Left forelimb (tissue), 1 donor: Measurements from ENCODE around the gene SERPINE2.

Source experiments
- DNase-seq: peaks from one replicate; pipeline ENCODE4 v3.0.0-alpha.2; 2018; ENCODE audit warnings: low spot score

Gene SERPINE2

DNA sequence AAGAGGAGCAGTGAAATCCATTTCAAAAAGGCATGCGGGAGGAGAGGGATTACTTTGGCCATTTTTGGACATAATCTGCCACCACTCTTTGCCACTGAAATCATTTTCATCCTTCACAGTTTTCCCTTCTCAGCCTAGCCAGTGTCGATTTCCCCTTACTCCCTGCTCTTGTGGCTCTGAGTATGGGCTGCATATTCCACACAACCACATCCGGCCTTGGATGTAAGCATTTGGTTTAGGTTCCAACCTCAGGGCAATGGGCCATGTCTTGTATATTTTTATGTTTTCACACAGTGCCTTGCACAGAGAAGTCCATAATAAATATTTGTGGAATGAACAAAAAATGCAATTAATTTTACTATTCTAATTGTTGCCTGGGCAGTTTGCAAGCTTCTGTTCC is 7.7 kb upstream of the SERPINE2 start:
- DNase-seq, result no peak

DNA sequence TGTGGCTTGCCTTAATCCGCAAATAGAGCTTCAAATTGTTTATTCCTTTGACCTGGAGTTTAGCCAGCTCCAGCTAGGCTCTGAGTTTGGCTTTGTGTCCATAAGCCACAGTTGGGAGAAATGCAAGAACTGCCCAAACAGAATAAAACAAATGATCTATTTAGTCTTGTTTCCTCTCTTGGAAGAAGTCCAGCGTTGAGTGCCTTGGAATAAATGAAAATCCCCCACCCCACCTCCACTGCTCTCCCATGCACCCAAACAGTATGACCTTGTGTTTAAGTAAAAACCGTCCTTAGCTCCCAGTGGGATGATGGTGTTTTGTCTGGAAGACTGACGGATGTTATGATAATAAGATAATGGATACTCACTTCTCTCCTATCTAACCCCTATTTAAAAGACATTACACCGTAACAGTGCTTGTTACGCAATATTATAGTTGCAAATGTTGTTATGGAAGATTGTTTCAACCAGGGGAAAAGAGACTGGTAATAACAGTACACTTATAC is 3.2 kb upstream of the SERPINE2 start:
- DNase-seq, result no peak

DNA sequence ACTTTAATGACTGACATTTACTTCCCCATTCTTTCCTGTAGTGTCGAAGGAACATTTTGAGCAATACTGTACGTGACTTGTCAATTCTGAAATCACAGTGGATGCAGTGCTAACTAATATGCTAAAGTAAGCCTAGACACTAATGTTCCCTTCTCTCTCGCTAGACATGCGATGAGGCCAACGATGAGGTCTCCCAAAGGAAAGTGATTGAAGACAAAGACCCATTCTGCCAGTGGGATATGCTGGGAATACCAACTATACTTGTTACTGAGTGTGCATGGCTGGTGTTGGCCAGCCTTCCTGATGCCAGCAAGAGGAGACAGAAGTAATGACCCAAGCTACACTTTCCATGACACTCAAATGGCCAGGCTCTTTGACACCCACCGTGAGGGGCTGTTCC is 2.5 kb upstream of the SERPINE2 start:
- DNase-seq, result no peak

DNA sequence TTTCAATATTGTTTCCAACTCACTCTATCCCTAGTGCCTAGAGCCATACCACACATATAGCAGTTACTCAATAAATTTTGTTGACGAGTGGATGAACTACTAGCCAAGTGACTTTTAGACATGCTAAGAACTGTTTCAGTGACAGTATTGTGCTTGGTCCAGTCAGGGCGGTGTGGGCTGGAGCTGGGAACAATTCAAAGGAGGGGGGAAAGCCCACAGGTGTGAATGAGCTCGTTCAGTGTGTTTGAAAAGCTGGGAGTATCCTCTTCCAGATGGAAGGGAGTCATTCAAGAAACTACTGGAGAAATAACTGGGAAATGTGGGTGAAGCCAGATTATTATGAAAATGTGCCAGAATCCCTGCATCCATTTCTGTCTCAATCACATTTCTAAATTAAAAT is 1.7 kb upstream of the SERPINE2 start:
- no peak for DNase-seq

DNA sequence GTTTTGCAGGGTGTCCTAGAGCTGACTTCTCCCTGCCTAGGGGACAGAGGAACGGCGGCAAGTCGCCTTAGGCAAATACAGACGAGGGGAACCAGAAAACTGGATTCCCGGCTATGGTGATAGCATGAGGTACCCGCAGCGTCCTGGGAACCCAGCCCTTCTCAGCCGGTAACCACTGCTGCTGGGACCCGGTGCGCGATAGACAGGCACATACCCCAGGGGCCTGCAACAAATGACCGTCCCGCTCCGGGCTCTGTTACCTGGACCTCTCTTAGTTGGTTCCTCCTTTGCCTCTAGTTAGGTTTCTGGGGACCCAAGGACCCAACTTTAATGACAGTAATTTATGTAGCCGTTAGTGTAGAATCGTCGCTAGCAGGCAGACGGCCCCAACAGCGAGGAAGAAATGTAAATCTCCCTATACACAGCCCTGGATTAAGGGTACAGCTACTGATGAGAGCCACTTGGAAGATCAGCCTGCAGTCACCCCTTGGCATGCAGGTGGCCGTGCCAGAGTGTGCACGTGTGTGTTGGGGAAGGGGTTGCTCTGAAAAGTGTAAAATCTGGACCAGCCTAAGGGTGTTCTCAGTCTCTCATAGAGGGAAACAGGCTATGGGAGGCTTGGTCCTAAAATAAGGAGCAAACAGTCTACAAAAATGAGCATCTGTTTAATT is 819 bp upstream of the SERPINE2 start:
- DNase-seq, result no peak

DNA sequence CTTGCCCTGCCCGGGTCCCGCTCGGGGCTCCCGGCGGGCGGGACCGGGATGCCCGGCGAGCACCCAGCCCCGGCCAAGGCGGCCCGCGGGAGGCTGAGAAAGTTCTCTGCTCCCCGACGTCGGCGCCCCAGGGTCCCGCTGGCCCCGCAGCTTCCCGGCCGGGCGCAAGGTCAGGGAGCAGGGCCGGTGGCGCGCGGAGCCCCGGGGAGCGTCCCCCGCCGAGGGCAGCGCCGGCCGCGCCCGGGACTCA is 331 bp downstream of the SERPINE2 start:
- no peak for DNase-seq

DNA sequence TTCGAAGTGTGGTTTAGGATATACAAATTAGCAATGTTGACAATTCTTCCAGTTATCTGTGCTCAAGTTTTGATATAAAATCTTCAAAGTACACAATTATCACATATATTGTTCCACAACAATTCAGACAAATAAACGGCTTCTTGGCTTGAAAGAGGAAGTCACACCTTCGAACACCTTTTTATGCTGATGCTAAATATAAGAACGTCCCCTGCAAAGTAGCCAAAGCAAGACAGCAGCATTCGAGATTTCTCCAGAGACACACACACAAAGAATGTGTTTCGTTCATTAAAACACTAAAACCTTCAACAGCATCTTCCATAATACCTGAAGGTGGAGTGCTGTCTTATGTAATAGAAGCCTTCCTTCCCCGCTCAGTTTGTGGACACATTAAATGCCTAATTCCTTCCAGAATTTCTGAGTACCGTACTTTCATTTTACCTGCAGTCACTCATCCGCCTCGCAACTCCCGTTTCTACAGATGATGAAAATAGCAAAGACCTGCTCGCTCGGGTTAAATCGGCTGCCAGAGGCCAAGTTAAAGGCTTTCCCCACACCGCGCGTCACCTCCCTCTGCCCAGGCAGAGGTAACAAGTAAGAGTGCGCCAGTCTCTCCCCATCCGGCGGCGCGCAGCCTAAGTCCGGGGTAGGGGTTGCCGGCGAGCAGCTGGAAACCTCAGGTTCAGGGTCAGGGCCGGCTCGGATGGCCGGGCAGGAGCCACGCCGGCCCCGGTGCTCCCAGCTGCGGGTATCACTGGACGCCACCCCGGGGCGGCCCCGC is 847 bp downstream of the SERPINE2 start:
- DNase-seq, result no peak

DNA sequence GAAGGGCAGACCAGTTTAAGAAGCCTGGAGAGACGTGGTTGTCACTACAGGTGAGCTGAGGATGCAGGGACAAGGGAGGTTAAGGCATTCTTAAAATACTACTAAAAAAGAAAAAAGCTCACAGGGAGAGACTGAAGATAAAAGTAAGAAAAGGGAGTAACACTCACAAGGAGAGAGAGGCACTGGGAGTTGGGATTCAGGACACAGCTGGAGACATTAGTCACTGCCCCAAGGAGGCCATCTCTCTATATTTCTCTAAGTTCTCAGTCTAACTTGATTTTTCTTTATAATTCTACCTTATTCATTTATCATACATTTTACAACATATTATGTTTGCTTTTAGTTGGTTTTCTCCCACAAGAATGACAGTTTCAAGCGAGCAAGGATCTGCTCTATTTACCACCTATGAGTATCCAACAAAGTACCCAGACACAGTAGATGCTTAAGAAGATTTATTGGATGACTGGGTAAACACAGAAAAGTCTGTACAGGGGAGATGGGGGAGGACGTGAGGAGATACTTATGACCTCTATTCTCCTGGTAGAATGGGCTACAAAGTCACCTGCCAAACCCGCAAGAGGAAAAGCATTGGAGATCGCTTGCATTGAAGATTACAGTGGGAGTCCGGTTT is 2.2 kb downstream of the SERPINE2 start:
- DNase-seq, result no peak

DNA sequence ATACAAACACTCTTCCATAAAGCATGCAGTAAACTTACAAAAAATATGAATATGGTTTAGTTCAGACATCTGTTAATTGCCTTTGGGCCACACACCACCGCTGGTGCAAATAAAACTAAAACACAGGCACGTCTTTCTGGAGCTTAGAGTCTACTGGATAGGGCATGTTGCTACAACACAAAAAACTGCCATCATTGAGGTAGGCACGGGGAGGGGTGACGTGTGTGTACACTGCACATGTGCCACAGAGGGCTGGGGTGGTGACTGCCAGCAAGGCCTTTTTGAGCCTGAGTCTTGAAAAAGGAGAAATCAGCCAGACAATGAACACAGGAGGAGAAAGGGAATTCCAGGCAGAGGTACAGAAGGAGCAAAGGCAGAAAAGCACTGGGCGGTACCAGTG is 5.1 kb downstream of the SERPINE2 start:
- DNase-seq, result no peak

DNA sequence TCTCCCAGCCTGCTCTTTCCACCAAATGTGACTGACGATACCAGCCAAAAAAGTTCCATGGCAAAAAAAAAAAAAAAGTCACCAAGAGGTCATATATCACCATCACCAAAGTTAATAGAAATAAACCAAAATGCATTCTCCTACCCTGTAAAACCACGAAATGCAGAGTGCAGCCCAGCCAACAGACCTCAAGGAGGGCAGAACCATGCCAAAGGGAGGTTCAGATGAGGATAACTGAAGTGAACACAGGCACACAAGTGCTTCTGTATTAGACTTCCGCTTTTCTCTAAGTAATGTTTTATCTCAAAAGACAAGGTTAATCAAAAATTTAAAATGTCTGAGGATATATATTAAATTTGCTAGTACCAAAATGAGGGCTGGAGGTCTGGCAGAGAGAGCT is 5.5 kb downstream of the SERPINE2 start:
- DNase-seq, result no peak

DNA sequence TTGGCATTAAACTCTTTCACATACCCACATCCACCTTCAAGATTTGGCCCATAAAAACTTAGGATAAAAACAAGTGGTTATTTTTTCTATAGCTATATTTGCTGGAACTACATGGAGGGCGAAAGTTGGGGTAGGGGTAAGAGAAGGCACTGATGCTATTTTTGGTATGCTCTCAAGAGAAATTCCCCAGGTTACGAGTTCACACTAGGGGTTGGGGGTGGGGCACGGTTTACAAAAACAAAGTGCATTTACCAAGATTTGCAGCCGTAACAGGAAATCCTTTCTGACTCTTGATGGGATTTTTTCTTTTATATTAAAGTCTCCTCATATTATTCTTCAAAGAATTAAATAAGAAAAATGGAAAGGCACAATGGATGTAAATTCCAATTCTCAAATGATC is 6.8 kb downstream of the SERPINE2 start:
- no peak for DNase-seq

DNA sequence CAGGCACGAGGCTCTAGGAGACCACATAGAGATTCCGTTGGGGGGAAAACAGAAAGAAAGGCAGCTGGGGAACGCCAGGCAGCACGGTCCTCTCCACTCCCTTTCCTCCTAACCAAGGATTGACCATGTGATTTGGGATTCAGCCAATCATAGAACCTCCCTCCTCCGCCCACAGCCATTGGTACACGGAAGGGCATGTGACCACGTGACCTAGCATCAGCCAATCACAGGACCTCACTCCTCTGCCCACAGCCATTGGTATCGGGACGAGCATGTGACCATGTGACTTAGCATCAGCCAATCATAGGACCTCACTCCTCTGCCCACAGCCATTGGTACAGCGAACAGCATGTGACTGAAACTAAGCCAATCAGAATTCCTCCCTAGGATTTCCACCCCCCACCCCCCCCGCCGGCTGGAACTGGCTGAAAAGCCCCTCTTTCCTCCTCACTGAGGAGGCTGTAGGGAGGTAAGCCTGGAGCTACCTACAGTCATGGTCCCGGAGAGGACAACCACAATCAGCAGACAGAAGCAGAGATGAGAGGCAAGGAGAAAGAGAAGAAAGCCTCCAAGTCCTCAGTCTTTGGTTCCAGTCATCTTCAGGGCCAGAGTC is 7.6 kb downstream of the SERPINE2 start:
- no peak for DNase-seq

DNA sequence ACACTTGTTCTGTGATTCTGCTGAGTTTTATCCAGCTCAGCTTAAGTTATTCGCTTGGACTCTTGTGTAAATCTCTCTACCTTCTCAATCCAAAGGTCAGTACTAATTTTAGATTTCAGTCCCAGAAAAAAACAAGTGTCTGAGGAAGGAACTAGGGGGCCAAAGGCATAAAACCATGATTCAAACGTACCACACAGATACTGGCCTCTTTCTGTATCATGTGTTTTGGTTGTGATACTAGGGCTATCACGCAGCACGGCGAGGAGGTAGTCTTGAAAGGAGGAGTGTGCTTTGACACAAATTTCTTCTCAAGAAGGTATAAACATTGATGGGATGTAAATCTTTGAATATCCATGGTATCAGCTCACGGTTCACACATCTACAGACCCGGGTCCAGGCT is 8.3 kb downstream of the SERPINE2 start:
- no peak for DNase-seq

DNA sequence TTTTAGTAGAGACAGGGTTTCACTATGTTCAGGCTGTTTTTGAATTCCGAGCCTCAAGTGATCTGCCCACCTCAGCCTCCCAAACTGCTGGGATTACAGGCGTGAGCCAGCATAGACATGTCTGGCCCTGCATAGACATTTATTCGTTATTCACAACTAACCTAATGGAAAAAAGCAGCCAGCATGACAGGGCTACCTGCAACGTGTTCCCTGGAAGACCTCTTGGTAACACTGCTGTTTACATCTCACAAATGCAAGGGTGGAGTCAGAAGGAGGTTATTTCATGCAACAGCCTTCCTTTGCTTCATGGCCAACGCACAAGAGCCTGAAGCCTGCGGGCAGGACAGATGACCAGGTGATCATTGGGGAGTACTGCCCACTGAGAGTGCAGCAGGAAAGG is 9.2 kb downstream of the SERPINE2 start:
- no peak for DNase-seq

DNA sequence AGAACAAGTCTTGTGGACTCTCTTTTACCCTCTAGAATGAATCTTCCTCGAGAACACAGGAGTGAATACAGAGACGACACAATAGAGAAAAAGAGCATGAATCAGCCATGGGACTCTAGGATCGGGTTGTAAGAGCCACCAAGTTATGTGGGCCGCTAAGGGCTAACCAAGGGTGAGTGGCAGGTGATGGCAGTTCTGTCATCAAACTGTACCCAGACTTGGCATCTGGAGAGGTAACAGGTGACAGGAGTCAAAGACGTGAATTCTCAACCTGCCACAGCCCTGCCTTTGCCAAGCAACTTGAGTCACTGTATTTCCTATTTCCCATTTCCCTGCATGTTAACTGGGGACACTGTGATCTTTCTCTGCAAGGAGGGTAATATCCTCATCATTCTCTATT is 11.2 kb downstream of the SERPINE2 start:
- no peak for DNase-seq

DNA sequence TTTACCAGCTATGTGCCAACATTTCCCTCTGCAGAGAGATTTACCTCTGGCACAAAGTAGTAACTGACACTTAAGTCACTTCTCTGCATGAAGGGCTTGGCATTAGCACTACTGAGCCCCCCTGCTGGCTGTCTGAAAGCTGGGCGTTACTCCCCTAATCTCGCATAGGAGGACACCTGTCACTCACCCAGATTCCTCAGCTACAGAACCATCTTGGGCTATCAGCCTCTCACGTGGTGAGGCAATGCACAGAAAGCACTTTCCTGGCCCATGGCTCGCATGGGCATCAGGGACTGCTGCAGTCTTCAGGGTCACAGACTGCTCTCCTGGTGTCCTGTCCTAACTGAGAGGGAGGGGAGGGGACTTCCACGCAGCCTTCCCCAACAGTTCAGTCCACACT is 12.0 kb downstream of the SERPINE2 start:
- DNase-seq, result no peak

DNA sequence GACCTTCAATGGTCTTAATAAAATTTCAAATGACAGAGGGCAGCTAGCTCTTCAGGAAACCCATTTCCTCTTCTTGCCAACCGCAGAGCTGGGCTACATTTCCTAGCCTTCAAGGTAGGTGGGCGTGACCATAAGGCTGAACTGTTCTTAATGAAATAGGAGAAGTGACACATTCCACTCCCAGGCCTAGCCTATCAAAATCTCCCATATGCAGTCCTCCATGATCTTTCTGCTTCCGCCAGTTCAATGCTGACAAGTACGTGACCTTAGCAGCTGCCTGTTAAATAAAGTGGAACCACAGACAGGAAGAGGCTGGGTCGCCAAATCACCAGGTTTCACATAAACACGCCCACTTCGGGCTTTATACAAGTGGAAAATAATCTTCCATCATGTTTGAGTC is 13.2 kb downstream of the SERPINE2 start:
- no peak for DNase-seq

DNA sequence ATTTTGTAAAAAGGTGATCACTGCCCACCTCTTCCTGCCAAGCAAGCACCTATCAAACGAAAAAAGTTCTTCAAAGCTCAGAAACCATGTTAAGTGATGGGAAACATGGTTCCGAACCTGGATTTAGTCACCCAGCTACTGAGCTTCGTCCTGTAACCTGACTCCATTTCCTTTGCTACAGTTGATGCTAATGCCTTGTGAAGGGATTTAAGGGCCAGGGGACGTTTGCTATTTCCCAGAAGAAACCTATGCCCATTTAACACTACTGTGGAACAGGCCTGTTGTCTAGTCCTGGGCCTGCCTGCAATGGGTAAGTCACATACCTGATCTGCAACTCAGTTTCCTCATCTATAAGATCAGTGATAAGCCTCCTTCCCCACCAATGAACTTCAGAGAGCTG is 14.8 kb downstream of the SERPINE2 start:
- no peak for DNase-seq

DNA sequence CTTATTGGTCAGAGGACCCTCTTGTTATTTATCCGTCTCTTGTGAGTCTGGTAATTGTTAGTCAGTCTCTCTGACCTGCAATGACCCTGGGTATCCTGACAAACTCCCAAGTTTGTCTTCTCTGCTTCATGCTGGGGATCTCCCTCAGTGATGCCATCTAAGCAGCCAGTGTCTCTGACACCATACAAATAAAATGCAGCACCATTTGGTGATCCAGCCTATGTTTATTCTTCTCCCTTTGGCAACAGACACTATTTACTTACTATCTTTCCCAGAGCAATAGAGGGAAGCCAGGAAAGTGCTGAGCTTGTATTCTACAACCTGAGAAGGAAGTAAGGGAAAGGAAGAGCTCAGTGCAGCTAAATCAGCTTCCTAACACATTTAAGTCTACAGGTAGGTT is 15.9 kb downstream of the SERPINE2 start:
- no peak for DNase-seq

DNA sequence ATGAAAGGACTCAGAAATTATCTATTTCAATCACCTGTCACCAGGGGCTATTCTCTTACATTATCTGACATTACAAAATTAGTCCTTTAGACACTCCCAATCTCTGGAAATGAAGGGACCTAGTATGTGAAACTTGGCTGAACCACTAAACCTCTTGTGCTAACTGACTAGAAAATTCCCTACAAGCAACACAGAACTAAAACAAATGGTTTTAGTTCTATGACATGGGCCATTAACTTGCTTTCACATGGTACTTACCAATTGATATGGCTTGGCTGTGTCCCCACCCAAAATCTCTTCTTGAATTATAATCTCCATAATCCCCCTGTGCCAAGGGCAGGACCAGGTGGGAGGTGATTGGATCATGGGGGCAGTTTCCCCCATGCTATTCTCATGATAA is 16.6 kb downstream of the SERPINE2 start:
- DNase-seq, result no peak

DNA sequence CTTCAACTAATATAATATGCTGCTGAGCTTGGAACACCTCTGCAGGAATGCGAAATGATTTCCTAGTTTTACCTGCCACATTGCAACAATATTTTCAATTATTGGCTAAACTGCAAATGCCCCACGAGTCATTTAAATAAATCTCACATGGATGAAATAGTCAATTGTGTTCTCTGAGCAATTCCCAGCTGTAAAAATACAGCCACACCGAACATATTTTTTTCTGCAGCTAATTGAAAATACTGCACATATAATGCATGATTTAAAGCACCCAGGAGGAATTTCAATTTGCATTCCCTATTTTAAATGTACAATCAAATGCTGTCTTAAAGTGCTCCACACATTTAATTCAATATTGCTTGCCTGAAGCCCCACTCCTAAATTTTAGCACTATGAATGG is 18.6 kb downstream of the SERPINE2 start:
- no peak for DNase-seq

DNA sequence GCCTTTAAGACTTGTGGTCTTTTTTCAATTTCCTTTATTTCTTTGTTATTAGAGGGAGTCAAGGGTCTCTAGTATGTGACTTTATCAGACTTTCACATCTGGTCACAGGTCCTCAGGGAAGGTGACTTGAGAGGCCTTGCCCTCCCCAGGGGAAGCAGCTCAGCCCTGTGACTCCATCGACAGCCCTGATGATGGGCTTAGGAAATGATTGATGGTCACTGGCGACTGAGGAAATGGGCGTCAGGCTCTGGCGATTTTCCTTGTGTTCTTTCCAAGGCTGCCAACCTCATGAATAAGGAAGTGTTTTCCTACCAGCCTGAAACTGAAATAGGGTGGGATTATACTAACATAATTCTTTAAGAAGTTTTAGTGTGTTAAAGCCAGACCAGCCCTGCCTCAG is 21.1 kb downstream of the SERPINE2 start:
- DNase-seq, result no peak

DNA sequence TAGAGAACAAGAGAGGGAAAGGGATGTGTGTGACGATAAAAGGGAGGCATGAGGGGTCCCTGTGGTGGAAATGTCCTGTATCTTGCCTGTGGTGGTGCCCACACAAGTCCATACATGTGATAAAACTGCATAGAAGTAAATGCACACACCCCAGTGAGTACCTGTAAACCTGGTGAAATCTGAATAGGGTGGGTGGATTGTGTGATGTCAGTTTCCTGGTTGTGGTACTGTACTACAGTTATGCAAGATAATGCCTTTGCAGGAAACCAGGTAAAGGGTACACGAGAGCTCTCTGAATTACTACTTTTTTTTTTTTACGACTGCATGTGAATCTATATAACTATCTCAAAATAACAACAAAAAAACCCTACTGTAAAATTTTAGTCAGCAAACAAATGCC is 22.1 kb downstream of the SERPINE2 start:
- DNase-seq, result no peak
